Stimulated activated CD4-positive, alpha-beta T cell treated with anti-CD3 and anti-CD28 coated beads, Interleukin-4, amount 100 ng/mL, for 1 hour (primary cell): ENCODE measurements around the gene TSR1.

ENCODE experiments used
- DNase-seq: peaks from one replicate; pipeline ENCODE4 v3.0.0-alpha.2; 2020

TSR1 gene

GRCh38 chr17:2277429-2278170, 58.7 kb downstream of the TSR1 start:
- no peak for DNase-seq

- DNase-seq, result no peak
Observed at GRCh38 chr17:2275722-2276121, 60.5 kb downstream of the TSR1 start.

GRCh38 chr17:2274414-2274813, 61.8 kb downstream of the TSR1 start:
- no peak for DNase-seq
